ENCODE results near the gene SMARCD1.

Gene SMARCD1

DNA sequence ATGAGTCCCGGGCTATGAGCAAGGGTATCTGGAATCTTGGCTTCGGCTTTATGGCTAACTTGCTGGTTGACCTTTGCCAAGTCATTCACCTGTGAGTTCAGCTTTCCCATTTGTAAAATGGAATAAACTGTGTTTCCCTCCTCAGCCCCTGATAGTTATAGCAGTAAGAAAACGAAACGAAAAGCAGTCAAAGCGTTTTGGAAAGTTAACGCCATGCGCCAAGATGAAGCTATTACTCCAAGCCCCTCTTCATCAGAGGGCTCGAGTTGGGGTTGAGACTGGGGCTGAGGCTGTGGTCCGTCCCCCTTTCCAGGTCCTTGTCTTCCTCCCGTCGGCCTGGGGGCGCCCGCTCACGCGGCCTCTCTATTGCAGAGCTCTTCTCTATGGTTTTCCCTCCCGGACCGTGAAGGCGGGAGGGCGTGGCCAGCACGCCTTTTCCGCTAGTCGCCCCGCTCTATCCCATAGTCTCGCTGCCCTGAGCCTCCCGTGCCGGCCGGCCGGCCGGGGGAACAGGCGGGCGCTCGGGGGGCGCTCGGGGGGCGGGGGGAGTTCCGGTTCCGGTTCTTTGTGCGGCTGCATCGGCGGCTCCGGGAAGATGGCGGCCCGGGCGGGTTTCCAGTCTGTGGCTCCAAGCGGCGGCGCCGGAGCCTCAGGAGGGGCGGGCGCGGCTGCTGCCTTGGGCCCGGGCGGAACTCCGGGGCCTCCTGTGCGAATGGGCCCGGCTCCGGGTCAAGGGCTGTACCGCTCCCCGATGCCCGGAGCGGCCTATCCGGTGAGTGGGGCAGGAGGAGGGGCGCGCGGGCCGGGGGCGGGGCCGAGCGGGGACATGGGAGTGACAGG is at the start of gene SMARCD1:
Gene SMARCD1, plus strand, starts transcription at position 568 of the 840 bp plus-strand sequence. Its CDS starts 28 bp downstream, at position 596.
- peak; percentile 95 for DNase-seq (ENCODE audit: low spot score)

GRCh38 chr12:50038336-50038735 is 46.8 kb upstream of the SMARCD1 start:
- no peak for DNase-seq (ENCODE audit: low spot score)

GRCh38 chr12:50039151-50039835 is 45.8 kb upstream of the SMARCD1 start:
- peak; percentile 76 for DNase-seq (ENCODE audit: low spot score)

DNA sequence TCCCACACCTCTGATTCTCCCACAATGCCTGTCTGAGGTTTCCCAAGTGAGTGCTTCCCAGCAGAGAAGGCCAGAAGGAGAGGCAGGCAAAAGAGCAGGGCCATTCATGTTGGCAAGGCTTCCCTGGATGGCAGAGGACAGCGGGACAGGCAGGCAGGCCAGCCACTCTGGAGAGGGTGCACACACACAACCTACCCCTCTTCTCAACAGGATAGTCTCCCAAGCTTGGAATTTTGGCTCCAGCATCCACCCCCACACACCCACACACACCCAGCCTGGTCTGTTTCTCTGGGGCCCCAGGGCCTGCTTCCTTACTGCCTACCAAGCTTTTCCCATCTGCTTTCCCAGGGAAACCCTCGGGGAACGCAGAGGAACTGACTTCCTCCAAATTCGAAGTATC is 44.5 kb upstream of the SMARCD1 start:
- DNase-seq (ENCODE audit: low spot score): no peak

- DNase-seq (ENCODE audit: low spot score): no peak
Observed at GRCh38 chr12:50041062-50041860, 43.9 kb upstream of the SMARCD1 start.

DNA sequence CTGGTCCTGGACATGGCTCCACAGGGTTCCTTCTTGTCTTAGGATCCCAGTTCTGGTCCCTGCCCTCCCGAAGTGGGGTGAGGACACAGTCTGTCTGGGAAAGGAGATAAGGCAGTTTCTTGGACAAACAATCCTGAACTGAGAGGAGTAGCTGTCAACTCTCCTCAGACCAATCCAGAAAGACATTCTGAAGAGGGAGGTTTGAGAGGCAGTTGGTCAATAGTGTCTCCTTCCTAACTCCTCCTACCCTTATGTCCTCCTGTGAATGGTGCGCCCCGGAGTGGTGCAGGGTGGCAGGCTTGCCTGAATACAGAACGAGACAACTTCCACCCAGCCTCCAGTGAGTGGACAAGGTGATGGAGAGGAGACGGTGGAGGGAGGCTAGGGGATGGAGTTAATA is 43.2 kb upstream of the SMARCD1 start:
- DNase-seq (ENCODE audit: low spot score): no peak

DNA sequence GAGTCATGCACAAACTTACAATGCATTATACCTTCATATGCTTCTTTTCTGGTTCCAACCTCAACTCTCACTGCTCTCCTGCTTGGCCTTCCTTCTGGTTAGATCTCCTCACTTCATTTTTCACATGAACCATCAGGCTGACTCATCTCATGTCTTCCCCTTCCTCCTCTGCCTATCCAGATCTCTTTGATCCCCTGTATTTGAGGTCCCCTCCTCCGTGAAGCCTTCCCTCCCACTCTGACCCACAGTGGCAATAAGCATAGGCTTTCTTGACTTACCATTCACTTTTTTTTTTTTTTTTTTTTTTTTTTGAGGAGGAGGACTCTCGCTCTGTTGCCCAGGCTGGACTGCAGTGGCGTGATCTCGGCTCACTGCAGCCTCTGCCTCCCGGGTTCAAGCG is 42.4 kb upstream of the SMARCD1 start:
- DNase-seq (ENCODE audit: low spot score): no peak

DNA sequence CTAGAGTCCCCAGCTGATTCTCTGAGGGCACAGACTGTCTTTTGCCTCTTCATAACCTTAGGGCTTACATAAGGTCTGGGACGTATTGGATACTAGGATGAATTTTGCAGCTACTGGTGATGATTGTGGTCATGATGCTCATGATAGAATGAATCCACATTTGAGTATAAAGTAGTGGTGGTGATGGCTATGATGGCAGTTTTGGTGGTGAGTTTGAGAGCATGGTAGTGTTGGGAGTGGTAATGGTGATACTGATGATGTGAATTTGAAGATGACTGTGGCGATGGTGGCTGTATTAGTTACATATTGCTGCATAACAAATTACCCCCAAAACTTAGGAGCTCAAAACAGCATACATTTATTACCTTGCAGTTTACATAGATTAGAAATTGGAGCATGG is 41.8 kb upstream of the SMARCD1 start:
- no peak for DNase-seq (ENCODE audit: low spot score)

DNA sequence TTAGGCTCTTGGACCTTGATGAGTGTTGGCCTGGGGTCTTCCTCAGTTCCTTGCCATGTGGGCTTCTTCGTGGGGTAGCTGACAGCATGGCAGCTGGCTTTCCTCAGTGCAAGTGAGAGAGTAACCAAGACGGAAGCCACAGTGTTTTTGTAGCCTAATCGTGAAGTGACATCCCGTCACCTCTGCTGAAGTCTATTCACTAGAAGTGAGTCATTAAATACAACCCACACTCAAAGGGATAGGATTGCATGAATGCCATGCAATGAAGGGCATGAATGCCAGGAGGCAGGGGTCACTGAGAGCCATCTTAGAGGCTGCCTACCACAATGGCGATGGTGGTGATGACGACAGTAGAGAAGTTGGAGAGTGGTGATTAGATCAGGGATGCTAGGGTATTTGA is 41.3 kb upstream of the SMARCD1 start:
- DNase-seq (ENCODE audit: low spot score): no peak

DNA sequence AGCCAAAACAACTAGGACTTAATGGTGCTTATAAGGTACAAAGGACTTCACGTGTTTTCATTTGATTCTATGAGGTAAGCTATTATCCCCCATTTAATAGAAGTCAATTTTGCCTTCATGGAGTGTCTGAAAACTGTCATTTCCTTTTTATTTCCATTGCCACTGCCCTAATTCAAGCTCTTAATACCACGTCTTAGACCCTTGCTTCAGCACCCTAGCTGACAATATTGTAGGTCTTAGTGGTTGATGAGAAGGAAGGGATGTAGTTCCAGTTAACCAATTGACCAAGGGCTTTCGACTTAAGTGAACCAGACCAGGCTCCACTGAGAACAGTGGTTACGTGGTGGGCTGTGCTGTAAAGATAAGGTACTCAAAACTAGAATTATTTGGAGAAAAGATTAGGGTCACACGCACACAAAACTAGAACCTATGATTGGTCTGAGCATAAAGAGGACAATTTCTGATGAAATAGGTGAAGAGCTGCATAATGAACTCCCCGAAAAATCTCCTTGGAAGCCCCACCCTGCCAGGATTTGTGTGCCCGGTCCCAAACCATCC is 37.4 kb upstream of the SMARCD1 start:
- no peak for DNase-seq (ENCODE audit: low spot score)

- no peak for DNase-seq (ENCODE audit: low spot score)
Observed at GRCh38 chr12:50049254-50050118, 35.7 kb upstream of the SMARCD1 start.

GRCh38 chr12:50050119-50050385 is 35.1 kb upstream of the SMARCD1 start:
- DNase-seq (ENCODE audit: low spot score): no peak

DNA sequence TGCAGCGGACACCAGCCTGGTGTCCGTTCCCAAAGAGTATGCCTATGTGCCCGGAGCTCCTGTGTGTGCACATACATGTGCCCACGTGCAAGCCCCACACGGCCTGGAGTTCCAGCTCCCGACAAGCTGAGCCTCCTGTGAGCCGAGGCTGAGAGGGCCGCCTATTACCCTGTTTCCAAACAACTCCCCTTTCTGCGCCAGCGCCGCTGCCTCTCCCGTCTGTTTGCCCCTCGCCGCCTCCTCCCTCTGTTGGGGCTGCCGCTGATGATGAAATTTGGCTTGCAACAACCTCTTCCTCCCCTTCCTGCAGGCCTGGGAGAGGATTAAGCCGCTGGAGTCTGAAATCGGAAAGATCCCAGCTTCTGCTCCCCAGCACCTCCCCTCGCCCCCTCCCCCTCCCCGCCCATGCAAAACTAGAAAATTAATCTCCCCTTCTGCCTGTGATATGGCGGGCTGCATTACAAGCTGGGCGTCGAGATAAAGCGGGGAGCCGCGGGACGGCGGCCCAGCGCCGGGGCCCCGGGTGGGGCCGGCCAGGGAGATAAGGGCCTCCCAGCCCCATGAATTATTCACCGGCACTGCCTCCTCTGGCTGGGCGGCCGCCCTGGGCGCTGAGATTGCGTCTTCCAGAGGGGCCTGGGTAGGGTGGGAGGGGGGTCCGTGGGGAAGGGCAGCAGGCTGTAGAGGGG is 34.6 kb upstream of the SMARCD1 start:
- DNase-seq (ENCODE audit: low spot score): no peak

DNA sequence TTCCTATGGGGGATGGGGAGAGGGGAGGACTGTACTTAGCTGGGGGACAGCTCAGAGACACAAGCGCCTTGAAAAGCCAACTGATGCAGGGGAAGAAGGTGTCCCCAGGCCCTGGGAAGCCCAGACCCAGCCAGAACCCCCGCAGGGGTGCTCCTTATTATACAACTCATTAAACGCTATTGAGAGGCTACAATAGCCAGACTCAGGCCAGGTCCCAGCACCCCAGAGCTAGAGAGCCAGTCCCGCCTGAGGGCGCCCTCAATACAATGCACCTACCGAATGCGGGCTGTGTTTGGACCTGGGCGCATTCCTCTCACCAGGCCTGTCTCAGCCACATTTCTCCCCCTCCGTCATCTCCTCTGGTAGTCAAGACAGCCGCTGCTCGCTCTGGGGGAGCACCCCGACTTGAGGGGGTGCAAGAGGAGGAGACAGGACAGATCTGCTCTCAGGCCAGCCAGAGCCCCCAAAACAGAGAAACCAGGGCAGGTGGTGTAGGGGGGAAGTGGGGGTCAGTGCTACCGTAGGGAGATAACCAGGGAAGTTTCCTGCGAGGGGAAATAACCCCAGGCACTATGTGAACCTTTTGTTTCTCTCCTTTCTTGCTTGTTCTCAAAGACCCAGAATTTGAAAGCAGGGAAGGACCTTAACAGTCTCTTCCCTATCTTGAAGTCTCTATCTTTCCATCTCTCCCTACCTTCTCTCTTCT is 33.9 kb upstream of the SMARCD1 start:
- DNase-seq (ENCODE audit: low spot score): no peak

DNA sequence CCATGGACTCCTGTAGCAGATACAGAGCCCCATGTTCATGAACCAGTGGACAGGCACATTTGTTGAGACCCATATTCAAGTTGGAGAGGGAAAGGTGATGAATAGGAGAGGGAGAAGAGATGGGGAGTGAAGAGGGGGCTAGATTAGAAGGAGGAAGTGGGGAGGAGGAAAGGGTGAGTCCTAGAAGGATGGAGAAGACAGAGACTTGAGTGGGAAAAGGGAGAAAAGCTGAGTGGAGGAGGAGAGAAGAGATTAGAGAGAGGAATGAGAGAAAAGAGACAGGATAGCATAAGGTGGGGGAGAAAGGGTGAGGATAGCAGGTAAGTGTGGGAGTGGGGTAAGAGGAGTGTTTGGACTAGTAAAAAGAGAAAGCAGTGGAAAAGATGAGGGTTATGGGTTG is 32.6 kb upstream of the SMARCD1 start:
- no peak for DNase-seq (ENCODE audit: low spot score)

DNA sequence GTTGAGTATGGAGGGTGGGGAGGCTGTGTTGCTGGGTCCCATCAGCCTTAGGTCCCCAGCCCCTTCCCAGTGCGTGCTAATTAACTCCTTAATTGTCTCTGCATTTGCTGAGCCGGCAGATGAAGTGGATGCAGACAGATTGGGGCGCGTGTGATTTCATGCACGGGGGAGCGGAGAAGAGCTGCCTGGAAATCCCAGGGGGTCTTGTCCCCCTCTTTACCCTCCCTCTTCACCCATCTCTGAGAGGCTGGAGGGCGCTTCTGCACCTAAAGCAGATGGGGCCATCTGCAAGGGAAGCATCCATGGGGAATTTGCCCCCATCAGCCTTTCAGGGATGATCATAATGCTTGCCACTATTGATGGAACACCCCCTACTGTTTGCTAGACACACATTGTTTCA is 32.2 kb upstream of the SMARCD1 start:
- no peak for DNase-seq (ENCODE audit: low spot score)

- DNase-seq (ENCODE audit: low spot score): no peak
Observed at GRCh38 chr12:50053583-50053982, 31.6 kb upstream of the SMARCD1 start.

- peak; percentile 62 for DNase-seq (ENCODE audit: low spot score)
Observed at GRCh38 chr12:50055831-50056638, 29.1 kb upstream of the SMARCD1 start.

DNA sequence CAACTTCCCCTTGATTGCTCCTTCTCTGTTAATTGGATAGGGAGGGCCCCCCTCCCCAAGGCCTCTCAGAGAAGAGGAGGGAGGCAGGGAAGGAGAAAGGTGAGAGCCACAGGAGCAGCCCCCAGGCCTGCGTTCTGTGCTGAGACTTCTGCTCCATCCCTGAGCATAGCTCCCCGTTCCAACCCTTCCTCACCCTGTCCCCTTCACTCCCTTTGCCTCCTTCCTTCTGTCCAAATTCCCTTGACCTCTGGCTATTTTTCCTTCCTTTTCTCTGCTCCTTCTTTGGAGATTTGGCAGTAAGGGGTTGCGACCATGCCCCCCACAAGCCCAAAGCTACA is 28.5 kb upstream of the SMARCD1 start:
- no peak for DNase-seq (ENCODE audit: low spot score)
